A549 (cell line): Measurements from ENCODE around the gene RELT. TPM values are rescaled to one million over a fixed set of nuclear protein-coding genes. Genes with fewer than 3 reads are reported as not detected.

ENCODE experiments used
- ATAC-seq, 2 experiments: fragments of 200-7000 bp in 1 of 2; fragments of >200 bp in 1 of 2; cut with Nextera tagmentation in 1 of 2; cut with Tn5 transposase in 1 of 2; 3 replicates each; pipeline versions ENCODE4 v1.8.0 to v1.9.1; 2018 to 2020; ENCODE audit warnings: mild to moderate bottlenecking in 1 of 2, moderate library complexity in 1 of 2
- CTCF ChIA-PET: fragments of 300-600 bp; sonication (Branson Sonifier 250); formaldehyde crosslinking; extraction: SDS; loops from one replicate; lab custom pipeline; 2021; ENCODE audit warnings: antibody characterized with exemption, inconsistent platforms; lab: Yijun Ruan, JAX
- POLR2A ChIA-PET: fragments of 350-600 bp; formaldehyde crosslinking; extraction: SDS; loops from one replicate; lab custom pipeline; 2021; ENCODE audit warnings: antibody characterized with exemption, inconsistent platforms; lab: Yijun Ruan, JAX
- DNase-seq, 2 experiments: peaks; one replicate each; pipeline versions ENCODE4 v3.0.0 to v3.0.0-alpha.2; 2011 to 2016; ENCODE audit warnings: low read depth in 1 of 2, low spot score in 1 of 2
- FAIRE-seq: peaks from 2 replicates; lab custom pipeline; 2011; peaks lifted over from hg19 to GRCh38; lab: Jason Lieb, UNC
- H3K27ac ChIP-seq, 2 experiments: fragments of >200 bp; sonication (Bioruptor Twin); formaldehyde crosslinking; 3 replicates each; pipeline ENCODE4 v1.5.1; 2016 to 2017
- H3K4me1 ChIP-seq: fragments of >200 bp; sonication (Bioruptor Twin); formaldehyde crosslinking; 3 replicates; pipeline ENCODE4 v1.6.1; 2016
- H3K4me2 ChIP-seq: fragments of >200 bp; sonication (Bioruptor Twin); formaldehyde crosslinking; 3 replicates; pipeline ENCODE4 v1.6.1; 2016
- H3K4me3 ChIP-seq: fragments of >200 bp; sonication (Bioruptor Twin); formaldehyde crosslinking; 3 replicates; pipeline ENCODE4 v1.5.1; 2016
- H3K9me3 ChIP-seq: fragments of >200 bp; sonication (Bioruptor Twin); formaldehyde crosslinking; 3 replicates; pipeline ENCODE4 v1.6.1; 2016
- BHLHE40 ChIP-seq: IDR thresholded peaks from 2 replicates; pipeline ENCODE4 v1.6.1; 2012; ENCODE audit warnings: low read depth, low read length, inconsistent platforms
- CBX2 ChIP-seq: fragments of 200-600 bp; sonication (generic); IDR thresholded peaks from 2 replicates; pipeline ENCODE4 v1.6.1; 2016; ENCODE audit warnings: low read depth, mild to moderate bottlenecking, borderline replicate concordance
- CEBPB ChIP-seq, 2 experiments: fragments of >200 bp in 1 of 2; sonication (Bioruptor Twin) in 1 of 2; formaldehyde crosslinking in 1 of 2; IDR thresholded peaks; 2 replicates each; pipeline ENCODE4 v1.6.1; 2012 to 2016
- CHD2 ChIP-seq: fragments of 150-350 bp; IDR thresholded peaks from 2 replicates; pipeline ENCODE4 v1.6.1; 2014; ENCODE audit warnings: low read length; ENCODE audit not compliant: partially characterized antibody
- CHD4 ChIP-seq: fragments of 200-600 bp; sonication (generic); IDR thresholded peaks from 2 replicates; pipeline ENCODE4 v1.6.1; 2016; ENCODE audit warnings: antibody characterized with exemption, mild to moderate bottlenecking, borderline replicate concordance
- CTCF ChIP-seq: fragments of >200 bp; sonication (Bioruptor Twin); formaldehyde crosslinking; IDR thresholded peaks from 3 replicates; pipeline ENCODE4 v1.5.1; 2016
- EHF ChIP-seq: fragments of 250-450 bp; sonication (Bioruptor Pico); IDR thresholded peaks from 2 replicates; pipeline ENCODE4 v1.5.0; 2020; ENCODE audit warnings: mild to moderate bottlenecking
- ELK1 ChIP-seq: fragments of 150-350 bp; IDR thresholded peaks from 2 replicates; pipeline ENCODE4 v1.6.1; 2014; ENCODE audit warnings: low read depth, mild to moderate bottlenecking, low read length
- FOSL2 ChIP-seq, 2 experiments: fragments of 450-650 bp in 1 of 2; fragments of >200 bp in 1 of 2; sonication (Bioruptor Twin) in 1 of 2; formaldehyde crosslinking; IDR thresholded peaks; 2 replicates each; pipeline versions ENCODE4 v1.5.0 to v1.6.1; 2016 to 2020; ENCODE audit warnings: mild to moderate bottlenecking in 1 of 2, moderate library complexity in 1 of 2
- FOXS1 ChIP-seq: fragments of 250-450 bp; sonication (Bioruptor Pico); IDR thresholded peaks from 2 replicates; pipeline ENCODE4 v1.5.0; 2020; ENCODE audit warnings: mild to moderate bottlenecking, moderate library complexity
- GATA3 ChIP-seq: IDR thresholded peaks from 2 replicates; pipeline ENCODE4 v1.6.1; 2012; ENCODE audit warnings: borderline replicate concordance
- HES2 ChIP-seq: fragments of >200 bp; sonication (Bioruptor Twin); formaldehyde crosslinking; IDR thresholded peaks from 2 replicates; pipeline ENCODE4 v1.6.1; 2016
- HEYL ChIP-seq: fragments of 250-450 bp; sonication (Bioruptor Pico); IDR thresholded peaks from 2 replicates; pipeline ENCODE4 v1.8.0; 2021; ENCODE audit warnings: mild to moderate bottlenecking, moderate library complexity
- HOXB13 ChIP-seq: fragments of 250-450 bp; sonication (Bioruptor Pico); IDR thresholded peaks from 2 replicates; pipeline ENCODE4 v1.5.0; 2020; ENCODE audit warnings: low read depth, mild to moderate bottlenecking, moderate library complexity
- JUNB ChIP-seq: fragments of >200 bp; sonication (Bioruptor Twin); formaldehyde crosslinking; IDR thresholded peaks from 2 replicates; pipeline ENCODE4 v1.6.1; 2016
- MAFK ChIP-seq: fragments of 450-650 bp; IDR thresholded peaks from 2 replicates; pipeline ENCODE4 v1.6.1; 2014; ENCODE audit not compliant: partially characterized antibody
- MAX ChIP-seq: IDR thresholded peaks from 2 replicates; pipeline ENCODE4 v1.6.1; 2012
- NFE2L2 ChIP-seq: fragments of 150-350 bp; conservative IDR thresholded peaks from 2 replicates; pipeline ENCODE4 v1.6.1; 2014; ENCODE audit warnings: low read length
- NPAS2 ChIP-seq: fragments of 250-450 bp; sonication (Bioruptor Pico); IDR thresholded peaks from 2 replicates; pipeline ENCODE4 v1.8.0; 2022; ENCODE audit warnings: mild to moderate bottlenecking, moderate library complexity, borderline replicate concordance
- NR3C1 ChIP-seq: fragments of >200 bp; sonication (Bioruptor Twin); formaldehyde crosslinking; IDR thresholded peaks from 3 replicates; pipeline ENCODE4 v1.6.1; 2017
- POLR2AphosphoS2 ChIP-seq: conservative IDR thresholded peaks from 2 replicates; pipeline ENCODE4 v1.6.1; 2012; ENCODE audit warnings: low read length, improper control_type of control experiment, inconsistent platforms
- RARB ChIP-seq: fragments of 250-450 bp; sonication (Bioruptor Pico); IDR thresholded peaks from 2 replicates; pipeline ENCODE4 v1.8.0; 2021; ENCODE audit warnings: mild to moderate bottlenecking, moderate library complexity
- RCOR1 ChIP-seq: fragments of 150-350 bp; IDR thresholded peaks from 2 replicates; pipeline ENCODE4 v1.6.1; 2014; ENCODE audit warnings: antibody characterized with exemption, low read length, low read depth
- RFX5 ChIP-seq: fragments of 450-650 bp; IDR thresholded peaks from 2 replicates; pipeline ENCODE4 v1.7.1; 2014; ENCODE audit warnings: antibody characterized with exemption, mild to moderate bottlenecking, moderate library complexity
- SMC3 ChIP-seq: fragments of >200 bp; sonication (Bioruptor Twin); formaldehyde crosslinking; IDR thresholded peaks from 3 replicates; pipeline ENCODE4 v1.6.1; 2018; ENCODE audit warnings: inconsistent platforms
- TFCP2L1 ChIP-seq: fragments of 250-450 bp; sonication (Bioruptor Pico); IDR thresholded peaks from 2 replicates; pipeline ENCODE4 v1.5.0; 2021; ENCODE audit warnings: mild to moderate bottlenecking
- TP53 ChIP-seq: fragments of 250-450 bp; sonication (Bioruptor Pico); IDR thresholded peaks from 2 replicates; pipeline ENCODE4 v1.5.0; 2021; ENCODE audit warnings: mild to moderate bottlenecking, moderate library complexity
- ZC3H11A ChIP-seq: fragments of 450-650 bp; IDR thresholded peaks from 2 replicates; pipeline ENCODE4 v1.6.1; 2014; ENCODE audit warnings: antibody characterized with exemption, mild to moderate bottlenecking
- ZFP36 ChIP-seq: fragments of 450-650 bp; IDR thresholded peaks from 2 replicates; pipeline ENCODE4 v1.6.1; 2014; ENCODE audit warnings: borderline replicate concordance; ENCODE audit not compliant: partially characterized antibody
- WGBS: methylation state at CpG from one replicate; pipeline ENCODE4 v1.1.6; 2017; ENCODE audit errors: missing lambda C conversion rate; 5-methylcytosine and 5-hydroxymethylcytosine counted together
- polyA plus RNA-seq, 4 experiments: library from polyadenylated mRNA; depleted of rRNA in 3 of 4; stranded (reverse); fragments of >200 nt; fragmentation: RNase III in 1 of 4; extraction: RNeasy Plus Mini Kit Qiagen cat#74134 plus additional on column Dnase treatment in 1 of 4; gene quantifications; 2 replicates in 3 of 4; 3 replicates in 1 of 4; pipeline ENCODE4 v1.2.3, GENCODE V29; 2011 to 2017

The RELT gene
- polyA plus RNA-seq, 2 of the 4 experiments (the other 2 are of a cell fraction) = 2.9 to 5.2 TPM

GRCh38 chr11:73397468-73398131 is 21.4 kb downstream of the RELT start:
- TF ChIP-seq CEBPB (IDR thresholded peaks at IDR 0.05) = no peak
- TF ChIP-seq ELK1 = no peak
- no peak for TF ChIP-seq TFCP2L1
- TF ChIP-seq MAX = no peak
- Histone ChIP-seq H3K4me3 (no peak overlapping the region), H3K27ac (no peak overlapping the region), H3K4me2 (no peak overlapping the region), H3K4me1 (peaks cover 3% of the 10 kb centered on the region; the same call in 1 of the 3 replicates), H3K9me3 (no peaks in the 10 kb centered on the region)
- ATAC-seq (no peak), DNase-seq (no peak), FAIRE-seq (no peak)
- CTCF ChIA-PET = interaction anchor here (1.0 to 24.4 kb wide), 8 partner anchors 9 to 264 kb away, joined by 3 to 667 read pairs (median 8); partner anchors contain the start of genes ARHGEF17 and RELT
- WGBS = 87% methylated on average over 8 of the region's 8 CpGs
- POLR2A ChIA-PET = no interaction called here

- ChIA-PET POLR2A (no interaction called here), CTCF (interaction anchor here (1.0 to 24.4 kb wide), 6 partner anchors 9 to 264 kb away, joined by 3 to 667 read pairs (median 21); partner anchors contain the start of genes ARHGEF17 and RELT)
- FAIRE-seq (no peak), DNase-seq (no peak), ATAC-seq (no peak)
- H3K4me3 ChIP-seq = no peak overlapping the region
- 84% methylated on average over 5 of the region's 5 CpGs for WGBS
- H3K4me1 ChIP-seq = peaks cover 3% of the 10 kb centered on the region; the same call in 1 of the 3 replicates
- no peak for TF ChIP-seq HES2
- TF ChIP-seq CHD4 = no peak
- no peak; the same call in 1 of the 2 replicates for TF ChIP-seq POLR2AphosphoS2
- no peak for TF ChIP-seq RCOR1
- no peak for TF ChIP-seq SMC3
- no peak for TF ChIP-seq HOXB13 (CRISPR knock-in tag)
- no peak for TF ChIP-seq RARB
- no peak for TF ChIP-seq CHD2
- TF ChIP-seq CBX2 = no peak
- TF ChIP-seq ZFP36 = no peak
- no peak for TF ChIP-seq BHLHE40
- no peak for TF ChIP-seq NPAS2 (CRISPR knock-in tag)
- no peak for TF ChIP-seq FOXS1 (CRISPR knock-in tag)
- no peak for TF ChIP-seq HEYL (CRISPR knock-in tag)
- TF ChIP-seq NR3C1 = no peak
- TF ChIP-seq CTCF = no peak
- TF ChIP-seq RFX5 = no peak
- TF ChIP-seq JUNB = no peak
- no peak overlapping the region for H3K4me2 ChIP-seq
- H3K27ac ChIP-seq = no peak overlapping the region
- no peaks in the 10 kb centered on the region for H3K9me3 ChIP-seq
Measured at GRCh38 chr11:73398132-73398526, 21.9 kb downstream of the RELT start.

- Histone ChIP-seq H3K4me3 (no peak overlapping the region), H3K4me2 (no peak overlapping the region), H3K4me1 (no peaks in the 10 kb centered on the region), H3K9me3 (no peaks in the 10 kb centered on the region), H3K27ac (no peak overlapping the region)
- 94% methylated on average over 2 of the region's 2 CpGs for WGBS
- TF ChIP-seq TP53 (CRISPR knock-in tag) (no peak), NR3C1 (no peak), ZC3H11A (no peak), MAX (no peak), EHF (CRISPR knock-in tag) (no peak), MAFK (no peak), NFE2L2 (no peak), CBX2 (no peak), FOSL2 (IDR thresholded peaks at IDR 0.05) (no peak), FOSL2 (CRISPR knock-in tag; IDR thresholded peaks at IDR 0.05) (no peak), GATA3 (no peak), SMC3 (no peak), JUNB (no peak)
- POLR2A ChIA-PET = no interaction called here
- ATAC-seq = no peak
- CTCF ChIA-PET = interaction anchor here (1.0 to 24.4 kb wide), 8 partner anchors 8 to 263 kb away, joined by 3 to 667 read pairs (median 5); partner anchors contain the start of genes ARHGEF17 and RELT
- FAIRE-seq = no peak
- no peak for DNase-seq
Measured at GRCh38 chr11:73398721-73399120, 22.5 kb downstream of the RELT start.
